Measurements from ENCODE around the gene MAD1L1.
"Not testable (repeated sequence)": the region's sequence is repeated elsewhere in the genome, so short reads cannot be mapped to it uniquely, and the experiment has no call there.

The MAD1L1 gene

GRCh38 chr7:2080477-2080876, 152.3 kb downstream of the MAD1L1 start:
- no peak for DNase-seq

- DNase-seq = no peak
These were observed 152.7 kb downstream of the MAD1L1 start for GRCh38 chr7:2080060-2080387.

- DNase-seq = no peak
These were observed 153.2 kb downstream of the MAD1L1 start for GRCh38 chr7:2079332-2080059.

GRCh38 chr7:2078899-2079298, 153.8 kb downstream of the MAD1L1 start:
- DNase-seq = no peak

GRCh38 chr7:2076649-2077064, 156.1 kb downstream of the MAD1L1 start:
- no peak for DNase-seq

- no peak for DNase-seq
These were observed 156.9 kb downstream of the MAD1L1 start for GRCh38 chr7:2075811-2076210.

GRCh38 chr7:2074691-2075090, 158.1 kb downstream of the MAD1L1 start:
- no peak for DNase-seq

GRCh38 chr7:2072798-2073197, 159.9 kb downstream of the MAD1L1 start:
- DNase-seq = no peak

GRCh38 chr7:2072042-2072441, 160.7 kb downstream of the MAD1L1 start:
- no peak for DNase-seq

GRCh38 chr7:2071133-2071832, 161.5 kb downstream of the MAD1L1 start:
- DNase-seq = no peak

- no peak for DNase-seq
These were observed 162.5 kb downstream of the MAD1L1 start for GRCh38 chr7:2070151-2070763.

GRCh38 chr7:2069472-2069860, 163.3 kb downstream of the MAD1L1 start:
- DNase-seq = no peak

GRCh38 chr7:2068693-2069471, 163.9 kb downstream of the MAD1L1 start:
- DNase-seq = no peak

- no peak for DNase-seq
These were observed 166.4 kb downstream of the MAD1L1 start for GRCh38 chr7:2066251-2066919.

GRCh38 chr7:2065528-2065927, 167.2 kb downstream of the MAD1L1 start:
- no peak for DNase-seq

- no peak for DNase-seq
These were observed 169.0 kb downstream of the MAD1L1 start for GRCh38 chr7:2063563-2064260.

- no peak for DNase-seq
These were observed 170.1 kb downstream of the MAD1L1 start for GRCh38 chr7:2062648-2063047.

GRCh38 chr7:2060701-2061100, 172.0 kb downstream of the MAD1L1 start:
- no peak for DNase-seq

GRCh38 chr7:2059964-2060700, 172.6 kb downstream of the MAD1L1 start:
- DNase-seq = no peak

GRCh38 chr7:2058246-2058645, 174.5 kb downstream of the MAD1L1 start:
- DNase-seq = not testable (repeated sequence)

GRCh38 chr7:2055956-2056355, 176.8 kb downstream of the MAD1L1 start:
- DNase-seq = no peak

GRCh38 chr7:2054927-2055326, 177.8 kb downstream of the MAD1L1 start:
- no peak for DNase-seq
